Right lobe of liver (tissue), 6 donors: ENCODE data around the gene PMEL. TPM values are rescaled to one million over a fixed set of nuclear protein-coding genes. Genes with fewer than 3 reads are reported as not detected.
A peak's percentile ranks its signal among the peaks of the same experiment; 100 is the strongest.

Experiments used
- ATAC-seq, 4 donors: fragments of 200-7000 bp; cut with Tn5 transposase; one replicate each; pipeline ENCODE4 v1.9.1; 2020; ENCODE audit warnings: mild to moderate bottlenecking in 4 of 4, moderate library complexity in 4 of 4
- DNase-seq, 3 donors: peaks; one replicate each; pipeline ENCODE4 v3.0.0-alpha.2; 2020
- H3K27ac ChIP-seq, 3 donors: fragments of 200-600 bp; one replicate each; pipeline ENCODE4 v1.8.0; 2022
- H3K27me3 ChIP-seq, 2 donors: fragments of 200-600 bp; one replicate each; pipeline ENCODE4 v1.8.0; 2022
- H3K36me3 ChIP-seq, 4 donors: fragments of 200-600 bp; sonication (generic) in 1 of 4; one replicate each; pipeline versions ENCODE4 v1.5.1 to v1.8.0; 2017 to 2022; ENCODE audit warnings: control low read depth in 1 of 4
- H3K4me1 ChIP-seq, 4 donors: fragments of 200-600 bp; sonication (generic) in 1 of 4; one replicate each; pipeline versions ENCODE4 v1.5.1 to v1.8.0; 2017 to 2022; ENCODE audit warnings: control low read depth in 1 of 4
- H3K4me3 ChIP-seq, 3 donors: fragments of 200-600 bp; one replicate each; pipeline ENCODE4 v1.8.0; 2022
- H3K9me3 ChIP-seq, 4 donors: fragments of 200-600 bp; sonication (generic) in 1 of 4; one replicate each; pipeline versions ENCODE4 v1.5.1 to v1.8.0; 2017 to 2022; ENCODE audit warnings: control low read depth in 1 of 4
- POLR2A ChIP-seq: fragments of 450-650 bp; IDR thresholded peaks from one replicate; pipeline ENCODE4 v1.6.1; 2017; ENCODE audit warnings: antibody characterized with exemption, mild to moderate bottlenecking
- WGBS: methylation state at CpG from one replicate; pipeline ENCODE4 v1.1.6; 2018; ENCODE audit warnings: low coverage, low lambda C conversion rate; ENCODE audit not compliant: insufficient coverage; ENCODE audit errors: missing lambda C conversion rate; 5-methylcytosine and 5-hydroxymethylcytosine counted together
- intact Hi-C, 2 donors: fragments of 100-400 bp; cut with DNase I; formaldehyde crosslinking; loops; one replicate each; pipeline versions ENCODE4 v1.11.2 to v1.14.1; 2022
- total RNA-seq, 6 experiments: library from RNA; depleted of rRNA in 2 of 6; stranded (reverse); fragments of >200 nt in 2 of 6; fragmentation: NEBNext Ultra II Directional in 3 of 6; extraction: Animal tissue kit (Norgen Biotek cat#: 25700) in 3 of 6; gene quantifications; one replicate each; pipeline versions ENCODE4 v1.1.0 to v1.2.4, GENCODE V29; 2016 to 2023
- TF ChIP-seq, protein P1 (sequence below), 4 donors: fragments of 200-600 bp in 3 of 4; fragments of 450-650 bp in 1 of 4; IDR thresholded peaks; one replicate each; pipeline versions ENCODE4 v1.5.1 to v1.8.0; 2016 to 2022; ENCODE audit warnings: antibody characterized with exemption in 4 of 4, mild to moderate bottlenecking in 2 of 4
- donor health status: DM: no; HTN: yes; CAD: no.
- donor health status: DM: no; HTN: no; CAD: no.
- donor health status: DM: no; HTN: no; CAD: no.
- donor health status: DM: no; HTN: yes; CAD: no.
- donor health status: DM: no; HTN: yes; CAD: no.

Gene PMEL
- total RNA-seq, 6 experiments from 2014 or later = 1.5 to 4.5 (median 2.7) TPM

DNA sequence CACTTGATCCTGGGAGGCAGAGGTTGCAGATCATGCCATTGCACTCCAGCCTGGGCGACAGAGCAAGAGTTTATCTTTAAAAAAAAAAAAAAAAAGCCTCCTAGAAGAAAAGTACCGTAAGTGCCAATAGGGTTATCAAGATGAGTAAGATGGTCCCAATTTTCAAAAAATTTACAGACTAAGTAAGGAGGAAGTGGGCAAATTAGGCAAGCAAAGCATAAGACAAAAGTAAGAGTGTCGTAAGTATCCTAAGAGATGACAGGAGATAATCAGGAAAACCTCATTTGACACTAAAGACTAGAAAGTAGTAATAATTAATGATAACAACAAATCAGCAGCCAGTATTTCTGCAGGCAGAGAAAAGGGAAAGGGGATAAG, 50.4 kb downstream of the PMEL start:
- no peaks in the 10 kb centered on the region for H3K27me3 ChIP-seq
- no peak for DNase-seq
- no peak overlapping the region for H3K27ac ChIP-seq
- no peak for ATAC-seq
- no peaks in the 10 kb centered on the region for H3K36me3 ChIP-seq
- intact Hi-C loops = no loop called here
- no peak for TF ChIP-seq POLR2A
- TF ChIP-seq, protein P1, sequence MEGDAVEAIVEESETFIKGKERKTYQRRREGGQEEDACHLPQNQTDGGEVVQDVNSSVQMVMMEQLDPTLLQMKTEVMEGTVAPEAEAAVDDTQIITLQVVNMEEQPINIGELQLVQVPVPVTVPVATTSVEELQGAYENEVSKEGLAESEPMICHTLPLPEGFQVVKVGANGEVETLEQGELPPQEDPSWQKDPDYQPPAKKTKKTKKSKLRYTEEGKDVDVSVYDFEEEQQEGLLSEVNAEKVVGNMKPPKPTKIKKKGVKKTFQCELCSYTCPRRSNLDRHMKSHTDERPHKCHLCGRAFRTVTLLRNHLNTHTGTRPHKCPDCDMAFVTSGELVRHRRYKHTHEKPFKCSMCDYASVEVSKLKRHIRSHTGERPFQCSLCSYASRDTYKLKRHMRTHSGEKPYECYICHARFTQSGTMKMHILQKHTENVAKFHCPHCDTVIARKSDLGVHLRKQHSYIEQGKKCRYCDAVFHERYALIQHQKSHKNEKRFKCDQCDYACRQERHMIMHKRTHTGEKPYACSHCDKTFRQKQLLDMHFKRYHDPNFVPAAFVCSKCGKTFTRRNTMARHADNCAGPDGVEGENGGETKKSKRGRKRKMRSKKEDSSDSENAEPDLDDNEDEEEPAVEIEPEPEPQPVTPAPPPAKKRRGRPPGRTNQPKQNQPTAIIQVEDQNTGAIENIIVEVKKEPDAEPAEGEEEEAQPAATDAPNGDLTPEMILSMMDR (IDR thresholded peaks at IDR 0.05) = no peak
- H3K4me3 ChIP-seq = no peak overlapping the region
- H3K9me3 ChIP-seq = no peaks in the 10 kb centered on the region
- 51% methylated on average over 3 of the region's 3 CpGs for WGBS
- H3K4me1 ChIP-seq = peaks cover 0 to 11% (median 0%) of the 10 kb centered on the region in 4 donors

DNA sequence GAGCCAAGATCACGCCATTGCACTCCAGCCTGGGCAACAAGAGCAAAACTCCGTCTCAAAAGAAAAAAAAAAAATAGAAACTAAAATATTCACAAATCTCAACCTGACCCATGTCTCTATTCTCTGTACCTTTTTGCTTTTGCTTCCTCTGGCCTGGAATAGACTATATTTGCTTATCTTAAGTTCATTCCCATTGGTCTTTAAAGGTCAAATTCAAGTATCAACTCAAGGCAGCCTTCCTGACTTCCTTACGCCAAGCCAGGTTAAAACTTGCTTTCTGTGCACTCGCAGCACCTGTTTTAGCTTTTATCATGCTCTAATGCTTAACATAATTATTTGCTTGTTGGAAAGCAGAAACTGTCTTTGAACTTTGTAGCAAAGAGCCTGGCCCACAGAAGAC, 52.9 kb downstream of the PMEL start:
- no peak for TF ChIP-seq POLR2A
- TF ChIP-seq, protein P1 (IDR thresholded peaks at IDR 0.05) = no peak
- intact Hi-C loops = no loop called here
- H3K4me1 ChIP-seq = peaks cover 0 to 20% (median 4%) of the 10 kb centered on the region in 4 donors
- H3K27ac ChIP-seq = no peak overlapping the region
- H3K4me3 ChIP-seq = no peak overlapping the region
- no peaks in the 10 kb centered on the region for H3K36me3 ChIP-seq
- WGBS = 75% methylated on average over 4 of the region's 4 CpGs
- no peaks in the 10 kb centered on the region for H3K27me3 ChIP-seq
- DNase-seq (no peak), ATAC-seq (no peak)
- H3K9me3 ChIP-seq = no peaks in the 10 kb centered on the region

DNA sequence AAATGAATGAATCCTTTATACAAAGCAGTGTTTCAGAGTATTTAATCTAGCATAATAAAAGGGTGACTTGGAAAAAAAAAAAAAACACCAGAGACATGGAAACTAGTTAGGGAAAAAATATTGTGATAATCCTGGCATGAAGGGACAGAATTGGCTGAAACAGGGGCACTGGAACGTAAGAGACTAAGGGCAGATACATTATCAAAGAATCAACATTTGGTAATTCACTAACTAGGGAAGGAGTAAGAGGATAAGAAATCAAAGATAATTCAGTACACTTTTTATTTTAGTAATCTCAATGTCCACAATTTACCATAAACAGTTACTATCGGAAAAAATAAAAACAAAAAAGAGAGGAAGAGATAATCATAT, 56.3 kb downstream of the PMEL start:
- intact Hi-C loops = no loop called here
- peak; percentile 50 to 83 (median 60) for ATAC-seq

DNA sequence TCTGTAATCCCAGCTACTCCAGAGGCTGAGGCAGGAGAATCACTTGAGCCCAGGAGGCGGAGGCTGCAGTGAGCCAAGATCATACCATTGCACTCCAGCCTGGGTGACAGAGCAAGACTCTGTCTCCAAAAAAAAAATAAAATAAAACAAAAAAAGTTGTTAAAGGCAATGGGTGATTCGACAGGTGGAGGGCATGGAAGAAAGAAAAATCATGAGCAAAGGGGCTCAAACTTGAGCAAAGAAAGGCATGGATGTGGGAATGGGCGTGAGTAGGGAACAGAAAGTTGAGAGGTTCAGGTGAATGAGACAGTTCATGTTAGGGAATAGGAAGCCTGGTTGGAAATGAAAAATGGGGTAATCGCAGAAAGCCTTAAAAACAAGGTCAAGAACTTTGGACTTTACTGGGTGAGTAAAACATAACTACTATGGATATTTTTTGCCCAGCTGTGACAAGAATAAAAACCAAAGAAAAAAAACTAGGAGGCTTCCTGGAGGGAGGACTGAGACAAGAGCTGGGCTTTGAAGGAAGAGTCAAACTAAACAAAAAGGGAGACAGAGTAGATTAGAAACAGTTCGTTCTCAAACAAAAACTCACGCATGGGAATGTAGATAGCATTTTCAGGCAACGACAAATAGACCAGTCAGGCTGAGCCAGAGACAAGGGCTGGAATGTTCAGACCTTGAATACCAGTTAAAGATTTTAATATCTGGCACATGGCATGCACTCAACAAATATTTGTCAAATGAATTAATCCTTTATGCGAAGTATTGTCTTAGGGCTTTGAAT, 56.9 kb downstream of the PMEL start:
- intact Hi-C loops = no loop called here
- peak overlapping the region; percentile 18 to 70 (median 59) for H3K27ac ChIP-seq
- WGBS = 24% methylated on average over 8 of the region's 8 CpGs
- H3K27me3 ChIP-seq = no peaks in the 10 kb centered on the region
- TF ChIP-seq, protein P1 (IDR thresholded peaks at IDR 0.05) = no peak
- TF ChIP-seq POLR2A = no peak
- H3K36me3 ChIP-seq = no peaks in the 10 kb centered on the region
- H3K4me3 ChIP-seq = no peak overlapping the region
- peaks cover 0 to 18% (median 4%) of the 10 kb centered on the region in 4 donors for H3K4me1 ChIP-seq
- DNase-seq (no peak), ATAC-seq (peak; percentile 75 to 85 (median 82))
- no peaks in the 10 kb centered on the region for H3K9me3 ChIP-seq

More for the DNA sequence above, 56.3 kb downstream of the PMEL start:
- TF ChIP-seq POLR2A = no peak
- TF ChIP-seq, protein P1 (IDR thresholded peaks at IDR 0.05) = no peak
- Histone ChIP-seq H3K27ac (peak overlapping the region; percentile 18 to 70 (median 59)), H3K9me3 (no peaks in the 10 kb centered on the region), H3K4me1 (peaks cover 0 to 18% (median 4%) of the 10 kb centered on the region in 4 donors), H3K27me3 (no peaks in the 10 kb centered on the region), H3K4me3 (no peak overlapping the region), H3K36me3 (no peaks in the 10 kb centered on the region)
- no peak for DNase-seq
- WGBS = 31% methylated on average over 2 of the region's 2 CpGs
